Measurements from ENCODE around the gene TMEM106B.
A peak's percentile ranks its signal among the peaks of the same experiment; 100 is the strongest.

Gene TMEM106B

GRCh38 chr7:12228024-12228423 is 16.9 kb downstream of the TMEM106B start:
- DNase-seq (ENCODE audit: low spot score) = no peak

GRCh38 chr7:12229046-12229445 is 18.0 kb downstream of the TMEM106B start:
- no peak for DNase-seq (ENCODE audit: low spot score)

GRCh38 chr7:12231097-12231496 is 20.0 kb downstream of the TMEM106B start:
- no peak for DNase-seq (ENCODE audit: low spot score)

GRCh38 chr7:12233175-12233574 is 22.1 kb downstream of the TMEM106B start:
- no peak for DNase-seq (ENCODE audit: low spot score)

- DNase-seq (ENCODE audit: low spot score) = no peak
Measured at GRCh38 chr7:12234334-12234865, 23.3 kb downstream of the TMEM106B start.

- no peak for DNase-seq (ENCODE audit: low spot score)
Measured at GRCh38 chr7:12235970-12236369, 24.9 kb downstream of the TMEM106B start.

GRCh38 chr7:12237007-12237406 is 25.9 kb downstream of the TMEM106B start:
- no peak for DNase-seq (ENCODE audit: low spot score)

- DNase-seq (ENCODE audit: low spot score) = no peak
Measured at GRCh38 chr7:12239806-12240205, 28.7 kb downstream of the TMEM106B start.

- peak; percentile 41 for DNase-seq (ENCODE audit: low spot score)
Measured at GRCh38 chr7:12244129-12244528, 33.0 kb downstream of the TMEM106B start.

- no peak for DNase-seq (ENCODE audit: low spot score)
Measured at GRCh38 chr7:12244694-12245093, 33.6 kb downstream of the TMEM106B start.

GRCh38 chr7:12249706-12250105 is 38.6 kb downstream of the TMEM106B start:
- no peak for DNase-seq (ENCODE audit: low spot score)

- DNase-seq (ENCODE audit: low spot score) = no peak
Measured at GRCh38 chr7:12250232-12250631, 39.1 kb downstream of the TMEM106B start.

GRCh38 chr7:12256090-12256489 is 45.0 kb downstream of the TMEM106B start:
- DNase-seq (ENCODE audit: low spot score) = no peak

- no peak for DNase-seq (ENCODE audit: low spot score)
Measured at GRCh38 chr7:12257582-12257981, 46.5 kb downstream of the TMEM106B start.

GRCh38 chr7:12258074-12258473 is 47.0 kb downstream of the TMEM106B start:
- DNase-seq (ENCODE audit: low spot score) = no peak

- no peak for DNase-seq (ENCODE audit: low spot score)
Measured at GRCh38 chr7:12267542-12267941, 56.4 kb downstream of the TMEM106B start.

- DNase-seq (ENCODE audit: low spot score) = no peak
Measured at GRCh38 chr7:12269100-12269895, 58.2 kb downstream of the TMEM106B start.

- DNase-seq (ENCODE audit: low spot score) = no peak
Measured at GRCh38 chr7:12281038-12281437, 69.9 kb downstream of the TMEM106B start.

- DNase-seq (ENCODE audit: low spot score) = no peak
Measured at GRCh38 chr7:12287901-12288300, 76.8 kb downstream of the TMEM106B start.

- DNase-seq (ENCODE audit: low spot score) = no peak
Measured at GRCh38 chr7:12289996-12290395, 78.9 kb downstream of the TMEM106B start.

GRCh38 chr7:12290761-12291160 is 79.7 kb downstream of the TMEM106B start:
- DNase-seq (ENCODE audit: low spot score) = no peak

GRCh38 chr7:12291870-12292269 is 80.8 kb downstream of the TMEM106B start:
- DNase-seq (ENCODE audit: low spot score) = no peak
